Glomerular visceral epithelial cell (primary cell): ENCODE data around the gene PFDN6.
A peak's percentile ranks its signal among the peaks of the same experiment; 100 is the strongest.

Experiments
- DNase-seq: peaks from one replicate; pipeline ENCODE4 v3.0.0-alpha.2; 2016; ENCODE audit errors: extremely low spot score

PFDN6 gene

GRCh38 chr6:33317419-33317668 is 27.9 kb downstream of the PFDN6 start:
- no peak for DNase-seq

DNA sequence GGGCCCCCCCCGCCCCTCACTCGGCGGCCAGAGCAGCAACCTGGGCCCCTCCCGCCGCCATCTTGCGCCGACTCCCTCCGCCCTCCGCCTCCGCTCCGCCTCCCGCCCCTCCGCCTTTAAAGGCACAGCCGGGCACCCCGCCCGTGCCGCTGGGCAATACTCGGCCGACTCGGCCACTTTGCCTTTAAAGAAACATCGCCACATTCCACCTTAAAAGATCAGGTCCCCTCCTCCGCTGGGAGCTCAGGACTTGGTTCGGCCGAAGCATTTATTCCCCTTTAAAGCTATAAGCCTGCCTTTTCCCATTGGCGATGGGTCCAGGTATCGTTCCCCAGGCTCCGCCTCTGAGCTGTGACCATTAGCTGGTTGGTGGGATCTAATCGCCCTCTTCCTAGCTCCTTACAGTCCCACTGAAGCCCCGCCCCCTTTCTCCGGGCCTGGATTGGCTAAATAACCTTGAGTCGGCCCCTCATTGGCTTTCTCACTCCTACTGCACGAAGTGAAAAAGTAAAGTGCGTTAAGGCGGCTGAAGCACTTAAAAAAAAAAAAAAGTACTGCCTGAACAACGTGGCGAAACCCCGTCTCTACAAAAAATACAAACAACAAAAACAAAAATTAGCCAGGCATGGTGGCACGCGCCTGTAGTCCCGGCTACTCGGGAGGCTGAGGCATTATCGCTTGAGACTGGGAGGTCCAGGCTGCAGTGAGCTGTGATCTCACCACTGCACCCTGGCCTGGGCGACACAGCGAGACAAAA is 28.4 kb downstream of the PFDN6 start, which contains the start of gene ZBTB22:
Gene ZBTB22, minus strand, starts transcription at position 76 of the 757 bp plus-strand sequence. CDS start 828 bp downstream, outside the sequence.
- DNase-seq = peak; percentile 99

GRCh38 chr6:33318426-33319073 is 29.1 kb downstream of the PFDN6 start:
- DNase-seq = no peak

DNA sequence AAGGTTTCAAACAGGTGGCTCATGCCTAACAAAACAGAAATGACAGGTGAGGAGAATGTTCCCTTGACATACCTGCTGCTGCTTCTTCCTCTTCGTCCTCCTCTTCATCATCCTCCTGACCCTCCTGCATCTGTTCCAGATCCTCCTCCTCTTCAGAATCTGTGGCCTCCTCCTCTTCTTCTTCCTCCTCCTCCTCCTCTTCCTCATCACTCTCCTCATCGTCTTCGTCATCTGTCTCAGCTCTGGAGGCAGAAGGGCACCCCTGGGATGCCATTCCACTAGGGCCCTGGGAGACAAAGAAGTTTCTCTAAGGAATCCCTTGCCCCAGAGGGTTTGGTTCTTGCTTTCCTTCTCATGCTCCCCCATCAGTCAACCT is 30.5 kb downstream of the PFDN6 start:
- no peak for DNase-seq

DNA sequence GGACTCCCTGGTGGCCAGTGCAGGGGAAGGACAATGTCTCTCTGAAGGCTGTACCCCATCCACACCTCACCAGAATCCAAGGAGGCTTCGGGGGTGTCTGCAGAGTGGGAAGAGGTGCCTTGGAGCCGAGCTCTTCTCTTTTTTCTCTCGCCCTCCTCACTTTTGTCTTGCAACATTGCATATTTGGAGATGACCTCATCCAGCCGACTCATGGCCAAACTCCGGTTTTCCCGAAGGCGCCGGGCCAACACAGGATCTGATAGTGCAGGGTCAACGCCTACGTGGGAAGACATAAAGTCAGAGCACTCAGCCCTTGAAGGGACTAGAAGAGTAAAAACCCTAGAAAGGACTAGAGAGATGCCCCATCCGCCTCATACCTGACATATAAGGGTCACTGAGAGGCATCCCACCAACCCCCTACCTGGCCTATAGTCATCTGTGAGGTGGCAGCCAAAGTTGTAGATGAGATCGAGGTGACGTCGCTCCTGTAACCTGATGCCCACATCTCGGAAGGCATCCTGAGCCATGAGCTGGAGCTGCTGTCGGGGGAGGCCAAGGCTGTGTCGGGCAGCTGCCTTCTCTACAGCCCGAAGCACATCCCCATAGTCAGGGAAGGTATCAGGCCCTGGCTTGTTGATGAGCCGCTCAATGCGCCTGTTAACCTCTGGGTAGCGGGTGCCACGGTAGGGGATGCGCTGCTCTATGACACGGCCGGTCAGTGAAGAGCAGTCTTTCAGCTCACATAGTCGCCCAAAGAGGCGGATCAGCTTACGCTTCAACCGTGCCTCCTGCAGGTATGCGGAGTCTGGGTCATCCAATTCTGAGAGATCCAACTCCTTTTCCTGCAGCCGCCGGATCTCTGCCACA is 31.1 kb downstream of the PFDN6 start:
- peak; percentile 58 for DNase-seq

GRCh38 chr6:33321227-33321626 is 31.8 kb downstream of the PFDN6 start:
- no peak for DNase-seq

DNA sequence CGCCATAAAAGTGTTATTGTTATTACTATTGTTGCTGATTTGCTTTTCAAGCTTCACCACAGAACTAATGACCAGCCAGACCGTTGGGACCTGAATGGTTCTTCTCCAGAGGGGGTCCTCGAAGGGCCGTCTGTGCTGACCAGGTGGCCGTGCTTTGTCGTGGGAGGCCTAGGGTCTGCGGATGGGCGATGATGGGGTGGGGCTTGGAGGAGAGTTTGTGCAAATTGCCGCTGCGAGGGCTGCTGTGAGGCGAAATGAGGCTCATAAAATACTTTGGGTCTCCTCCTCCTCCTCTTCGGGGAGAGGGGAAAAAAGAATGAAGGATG is 34.2 kb downstream of the PFDN6 start:
- DNase-seq = no peak

GRCh38 chr6:33324125-33324524 is 34.7 kb downstream of the PFDN6 start:
- no peak for DNase-seq

GRCh38 chr6:33329058-33329457 is 39.7 kb downstream of the PFDN6 start:
- no peak for DNase-seq

- DNase-seq = no peak
These were observed 41.3 kb downstream of the PFDN6 start for GRCh38 chr6:33330736-33331135.

- no peak for DNase-seq
These were observed 44.3 kb downstream of the PFDN6 start for GRCh38 chr6:33333666-33334065.

DNA sequence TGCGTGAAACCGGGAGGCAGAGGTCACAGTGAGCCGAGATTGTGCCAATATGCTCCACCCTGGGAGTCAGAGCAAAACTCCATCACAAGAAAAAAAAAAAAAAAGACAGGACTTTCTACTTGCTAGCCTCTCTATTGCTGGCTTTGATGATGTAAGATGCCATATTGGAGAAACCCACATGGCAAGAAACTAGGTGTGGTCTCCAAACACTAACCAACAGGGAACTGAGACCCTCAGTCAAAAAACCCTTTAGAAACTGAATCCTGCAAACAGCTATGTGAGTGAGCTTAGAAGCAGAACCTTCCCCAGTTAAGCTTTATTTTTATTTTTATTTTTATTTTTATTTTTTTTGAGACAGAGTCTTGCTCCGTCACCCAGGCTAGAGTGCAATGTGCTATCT is 46.5 kb downstream of the PFDN6 start:
- no peak for DNase-seq

DNA sequence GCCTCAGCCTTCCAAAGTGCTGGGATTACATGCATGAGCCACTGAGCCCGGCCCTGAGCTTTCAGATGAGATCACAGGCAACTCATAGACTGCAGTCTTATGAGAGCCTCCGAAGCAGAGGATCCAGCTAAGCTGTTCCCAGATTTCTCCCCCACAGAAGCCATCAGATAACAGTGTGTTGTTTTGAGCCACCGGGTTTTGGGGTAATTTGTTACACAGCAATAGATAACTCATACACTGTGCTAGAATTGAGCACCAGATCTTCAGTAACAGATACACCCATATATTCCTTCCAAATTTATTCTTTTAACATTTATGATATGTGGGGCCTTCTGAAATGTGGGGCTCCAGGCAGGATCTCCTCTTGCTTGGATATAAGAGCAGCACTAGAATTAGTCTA is 47.1 kb downstream of the PFDN6 start:
- no peak for DNase-seq

GRCh38 chr6:33339193-33339592 is 49.8 kb downstream of the PFDN6 start:
- no peak for DNase-seq
